HG03196 (cell line): ENCODE results near the gene TMEM184B.
"Not testable (repeated sequence)": the region's sequence is repeated elsewhere in the genome, so short reads cannot be mapped to it uniquely, and the experiment has no call there.

Source experiments
- ATAC-seq: cut with Tn5 transposase; IDR thresholded peaks from one replicate; pipeline ENCODE4 v1.9.1; 2021; ENCODE audit not compliant: unreplicated experiment

Gene TMEM184B

GRCh38 chr22:38184788-38185187 is 88.0 kb downstream of the TMEM184B start:
- ATAC-seq: no peak

- peak; percentile 80 for ATAC-seq
Observed at GRCh38 chr22:38181453-38182200, 91.2 kb downstream of the TMEM184B start, which contains the start of gene PLA2G6. PLA2G6 (minus strand) TSS chr22:38181830; CDS start chr22:38169426, 12,404 bp downstream.

- ATAC-seq: no peak
Observed at GRCh38 chr22:38180841-38181452, 91.9 kb downstream of the TMEM184B start.

GRCh38 chr22:38178605-38178937 is 94.2 kb downstream of the TMEM184B start:
- not testable (repeated sequence) for ATAC-seq

- no peak for ATAC-seq
Observed at GRCh38 chr22:38177926-38178604, 94.7 kb downstream of the TMEM184B start.

- ATAC-seq: not testable (repeated sequence)
Observed at GRCh38 chr22:38177571-38177925, 95.3 kb downstream of the TMEM184B start.

- ATAC-seq: no peak
Observed at GRCh38 chr22:38177044-38177443, 95.8 kb downstream of the TMEM184B start.

- ATAC-seq: no peak
Observed at GRCh38 chr22:38176170-38176741, 96.6 kb downstream of the TMEM184B start.

- ATAC-seq: no peak
Observed at GRCh38 chr22:38175206-38176118, 97.3 kb downstream of the TMEM184B start.

GRCh38 chr22:38174626-38175025 is 98.2 kb downstream of the TMEM184B start:
- no peak for ATAC-seq

- no peak for ATAC-seq
Observed at GRCh38 chr22:38173641-38173906, 99.2 kb downstream of the TMEM184B start.

GRCh38 chr22:38172832-38173640 is 99.8 kb downstream of the TMEM184B start:
- no peak for ATAC-seq

GRCh38 chr22:38171927-38172831 is 100.6 kb downstream of the TMEM184B start:
- ATAC-seq: no peak

GRCh38 chr22:38170469-38170868 is 102.3 kb downstream of the TMEM184B start:
- ATAC-seq: no peak
